ENCODE data around the gene RDX. TPM values are rescaled to one million over a fixed set of nuclear protein-coding genes. Genes with fewer than 3 reads are reported as not detected.

The RDX gene
- total RNA-seq, 2 experiments from 2014 or later, result 11.4 to 14.2 TPM

GRCh38 chr11:110249066-110249465, 47.3 kb downstream of the RDX start:
- H3K36me3 Mint-ChIP-seq (ENCODE audit: low read depth), result peaks cover 14% of the 10 kb centered on the region
- Histone ChIP-seq H3K4me1 (ENCODE audit: insufficient read depth, low read length) (no peaks in the 10 kb centered on the region), H3K36me3 (ENCODE audit: insufficient read depth, low read length) (peaks cover 5% of the 10 kb centered on the region), H3K27me3 (ENCODE audit: control insufficient read depth in 1 of 2, insufficient read depth in 2 of 2, low read length in 2 of 2) (no peaks in the 10 kb centered on the region), H3K27ac (ENCODE audit: low read depth in 1 of 2, low read length in 2 of 2) (no peak overlapping the region), H3K4me3 (ENCODE audit: low read length) (no peak overlapping the region), H3K9me3 (ENCODE audit: control insufficient read depth in 1 of 2, insufficient read depth in 1 of 2, low read length in 2 of 2) (no peaks in the 10 kb centered on the region)
- H3K9me3 Mint-ChIP-seq, result no peaks in the 10 kb centered on the region
- ChIA-PET CTCF (interaction anchor here (1.6 kb wide), 1 partner anchor 48 kb away, joined by 5 read pairs; no protein-coding TSS in a partner anchor), POLR2A (no interaction called here)
- DNase-seq (peak in 3 of 14 experiments; percentile 4 to 12 (median 6)), ATAC-seq (ENCODE audit: poor library complexity) (no peak)
- H3K4me3 Mint-ChIP-seq, result no peak overlapping the region
- TF ChIP-seq, protein P1, sequence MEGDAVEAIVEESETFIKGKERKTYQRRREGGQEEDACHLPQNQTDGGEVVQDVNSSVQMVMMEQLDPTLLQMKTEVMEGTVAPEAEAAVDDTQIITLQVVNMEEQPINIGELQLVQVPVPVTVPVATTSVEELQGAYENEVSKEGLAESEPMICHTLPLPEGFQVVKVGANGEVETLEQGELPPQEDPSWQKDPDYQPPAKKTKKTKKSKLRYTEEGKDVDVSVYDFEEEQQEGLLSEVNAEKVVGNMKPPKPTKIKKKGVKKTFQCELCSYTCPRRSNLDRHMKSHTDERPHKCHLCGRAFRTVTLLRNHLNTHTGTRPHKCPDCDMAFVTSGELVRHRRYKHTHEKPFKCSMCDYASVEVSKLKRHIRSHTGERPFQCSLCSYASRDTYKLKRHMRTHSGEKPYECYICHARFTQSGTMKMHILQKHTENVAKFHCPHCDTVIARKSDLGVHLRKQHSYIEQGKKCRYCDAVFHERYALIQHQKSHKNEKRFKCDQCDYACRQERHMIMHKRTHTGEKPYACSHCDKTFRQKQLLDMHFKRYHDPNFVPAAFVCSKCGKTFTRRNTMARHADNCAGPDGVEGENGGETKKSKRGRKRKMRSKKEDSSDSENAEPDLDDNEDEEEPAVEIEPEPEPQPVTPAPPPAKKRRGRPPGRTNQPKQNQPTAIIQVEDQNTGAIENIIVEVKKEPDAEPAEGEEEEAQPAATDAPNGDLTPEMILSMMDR (IDR thresholded peaks at IDR 0.05), result peak; percentile 13
- intact Hi-C loops (cut with DNase I, micrococcal nuclease), result loop anchor here (2.0 to 5.0 kb wide), 2 partner anchors 47 to 48 kb away; no protein-coding TSS in a partner anchor
- H3K4me1 Mint-ChIP-seq (ENCODE audit: low read depth), result no peaks in the 10 kb centered on the region
- no peak overlapping the region for H3K27ac Mint-ChIP-seq
- H3K27me3 Mint-ChIP-seq, result no peaks in the 10 kb centered on the region

GRCh38 chr11:110243791-110244190, 52.6 kb downstream of the RDX start:
- Histone ChIP-seq H3K9me3 (ENCODE audit: control insufficient read depth in 1 of 2, insufficient read depth in 1 of 2, low read length in 2 of 2) (no peaks in the 10 kb centered on the region), H3K27ac (ENCODE audit: low read depth in 1 of 2, low read length in 2 of 2) (no peak overlapping the region), H3K27me3 (ENCODE audit: control insufficient read depth in 1 of 2, insufficient read depth in 2 of 2, low read length in 2 of 2) (no peaks in the 10 kb centered on the region), H3K4me3 (ENCODE audit: low read length) (no peak overlapping the region), H3K36me3 (ENCODE audit: insufficient read depth, low read length) (peaks cover 4% of the 10 kb centered on the region), H3K4me1 (ENCODE audit: insufficient read depth, low read length) (no peaks in the 10 kb centered on the region)
- Mint-ChIP-seq H3K9me3 (no peaks in the 10 kb centered on the region), H3K4me3 (no peak overlapping the region), H3K36me3 (ENCODE audit: low read depth) (peaks cover 25% of the 10 kb centered on the region), H3K27ac (no peak overlapping the region), H3K4me1 (ENCODE audit: low read depth) (peaks cover 7% of the 10 kb centered on the region), H3K27me3 (no peaks in the 10 kb centered on the region)
- CTCF ChIA-PET, result no interaction called here
- intact Hi-C loops (cut with DNase I, micrococcal nuclease), result no loop called here
- TF ChIP-seq, protein P1 (IDR thresholded peaks at IDR 0.05), result no peak
- POLR2A ChIA-PET, result no interaction called here
- DNase-seq (no peak), ATAC-seq (ENCODE audit: poor library complexity) (no peak)

GRCh38 chr11:110242746-110243145, 53.7 kb downstream of the RDX start:
- peaks cover 25% of the 10 kb centered on the region for H3K36me3 Mint-ChIP-seq (ENCODE audit: low read depth)
- no peaks in the 10 kb centered on the region for H3K9me3 Mint-ChIP-seq
- Histone ChIP-seq H3K27me3 (ENCODE audit: control insufficient read depth in 1 of 2, insufficient read depth in 2 of 2, low read length in 2 of 2) (no peaks in the 10 kb centered on the region), H3K9me3 (ENCODE audit: control insufficient read depth in 1 of 2, insufficient read depth in 1 of 2, low read length in 2 of 2) (no peaks in the 10 kb centered on the region), H3K36me3 (ENCODE audit: insufficient read depth, low read length) (peaks cover 4% of the 10 kb centered on the region), H3K4me1 (ENCODE audit: insufficient read depth, low read length) (no peaks in the 10 kb centered on the region), H3K4me3 (ENCODE audit: low read length) (no peak overlapping the region), H3K27ac (ENCODE audit: low read depth in 1 of 2, low read length in 2 of 2) (no peak overlapping the region)
- ATAC-seq (ENCODE audit: poor library complexity) (no peak), DNase-seq (no peak)
- no peaks in the 10 kb centered on the region for H3K27me3 Mint-ChIP-seq
- peaks cover 7% of the 10 kb centered on the region for H3K4me1 Mint-ChIP-seq (ENCODE audit: low read depth)
- TF ChIP-seq, protein P1 (IDR thresholded peaks at IDR 0.05), result no peak
- no peak overlapping the region for H3K4me3 Mint-ChIP-seq
- intact Hi-C loops (cut with DNase I, micrococcal nuclease), result no loop called here
- CTCF ChIA-PET, result no interaction called here
- H3K27ac Mint-ChIP-seq, result no peak overlapping the region
- POLR2A ChIA-PET, result no interaction called here

All from CD4-positive, alpha-beta T cell (primary cell).